Dermis microvascular lymphatic vessel endothelial cell (primary cell): ENCODE measurements around the gene IRX3. TPM values are rescaled to one million over a fixed set of nuclear protein-coding genes. Genes with fewer than 3 reads are reported as not detected.
A peak's percentile ranks its signal among the peaks of the same experiment; 100 is the strongest.

ENCODE experiments used
- DNase-seq, 2 donors: peaks; one replicate each; pipeline versions ENCODE4 v3.0.0 to v3.0.0-alpha.2; 2010; ENCODE audit warnings: low read depth in 2 of 2
- total RNA-seq: library from RNA; depleted of rRNA; stranded (reverse); fragments of >200 nt; gene quantifications from 2 replicates; pipeline ENCODE4 v1.2.1, GENCODE V29; 2014

IRX3 gene
- total RNA-seq, 1 donor from 2014 or later: 0.26 TPM

DNA sequence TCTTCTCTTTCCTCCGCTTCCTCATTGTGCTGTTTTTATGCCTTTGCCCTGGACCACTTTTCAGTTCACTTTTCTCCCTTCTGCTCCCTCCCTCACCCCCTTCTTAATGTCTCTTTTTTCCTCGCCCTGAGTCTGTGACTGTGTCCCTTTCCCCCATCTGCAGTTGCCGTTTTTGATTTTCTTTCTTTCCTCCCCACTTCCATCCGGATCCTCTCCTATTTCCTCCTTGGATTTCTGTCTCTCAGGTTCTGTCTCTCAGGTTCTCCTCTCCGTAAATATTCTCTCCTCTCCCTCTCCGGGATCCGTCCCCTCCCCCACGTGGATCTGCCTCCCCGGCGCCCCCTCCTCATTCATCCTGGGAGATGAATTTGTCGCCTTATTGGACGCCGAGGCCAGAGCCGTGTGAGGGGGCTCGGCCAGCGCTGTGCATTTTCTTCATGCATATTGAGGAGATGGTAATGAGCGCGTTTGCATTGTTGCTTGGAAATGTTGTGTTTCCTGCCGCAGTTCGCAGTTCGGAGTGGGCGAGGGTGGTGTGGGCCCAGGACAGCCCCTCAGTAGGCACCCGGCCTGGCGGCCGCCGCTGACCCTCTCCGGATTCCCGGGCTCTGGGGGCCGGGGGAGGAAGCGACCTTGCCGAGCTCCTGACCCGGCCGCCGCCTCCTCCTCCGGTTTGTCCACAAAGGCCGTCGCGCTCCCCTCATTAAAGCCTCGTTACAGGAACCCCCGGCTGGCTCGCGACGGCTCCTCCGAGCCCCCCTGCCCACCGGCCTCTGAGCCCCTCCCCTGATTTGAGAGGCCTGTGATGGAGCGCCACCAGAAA lies 4.5 kb upstream of the IRX3 start:
- DNase-seq: no peak

DNA sequence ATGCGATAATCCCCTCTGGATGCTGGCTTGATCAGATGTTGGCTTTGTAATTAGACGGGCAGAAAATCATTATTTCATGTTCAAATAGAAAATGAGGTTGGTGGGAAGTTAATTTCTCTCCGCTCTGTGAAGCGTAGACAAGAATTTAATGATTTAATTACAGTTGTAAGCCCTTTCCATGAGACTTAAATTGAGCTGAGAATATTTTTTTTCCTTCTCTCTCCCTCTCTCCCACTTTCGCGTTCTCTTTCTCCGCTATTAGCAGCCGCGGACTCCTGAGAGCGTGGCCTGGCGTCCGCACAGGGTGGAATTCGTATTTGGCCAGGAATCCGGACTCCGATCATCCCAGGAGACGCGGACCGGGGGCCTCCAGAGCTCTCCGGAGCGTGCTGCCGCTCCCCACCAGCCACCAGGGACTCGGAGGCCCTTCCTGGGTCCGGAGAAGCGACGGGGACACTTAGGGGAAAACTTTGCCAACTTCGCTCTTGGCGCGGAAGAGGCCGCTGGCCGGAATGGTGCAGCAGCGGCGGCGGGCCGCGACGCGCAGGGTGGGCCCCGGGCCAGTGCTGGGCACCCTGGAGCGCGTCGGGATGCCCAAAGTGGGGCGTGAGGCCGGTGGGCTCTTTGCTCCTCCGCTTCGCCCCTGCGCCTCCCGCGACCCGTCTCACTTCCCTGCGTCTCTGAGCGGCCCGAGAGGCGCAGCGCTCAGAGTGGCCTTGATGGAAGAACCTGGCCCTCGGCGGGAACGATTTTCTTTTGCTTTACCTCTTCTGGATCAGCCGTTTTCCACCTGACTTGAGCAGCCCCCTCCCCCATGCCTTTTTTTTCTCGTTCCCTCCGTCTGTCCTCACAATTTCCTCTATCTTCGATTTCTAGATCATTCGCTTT lies 3.6 kb upstream of the IRX3 start:
- DNase-seq: no peak

DNA sequence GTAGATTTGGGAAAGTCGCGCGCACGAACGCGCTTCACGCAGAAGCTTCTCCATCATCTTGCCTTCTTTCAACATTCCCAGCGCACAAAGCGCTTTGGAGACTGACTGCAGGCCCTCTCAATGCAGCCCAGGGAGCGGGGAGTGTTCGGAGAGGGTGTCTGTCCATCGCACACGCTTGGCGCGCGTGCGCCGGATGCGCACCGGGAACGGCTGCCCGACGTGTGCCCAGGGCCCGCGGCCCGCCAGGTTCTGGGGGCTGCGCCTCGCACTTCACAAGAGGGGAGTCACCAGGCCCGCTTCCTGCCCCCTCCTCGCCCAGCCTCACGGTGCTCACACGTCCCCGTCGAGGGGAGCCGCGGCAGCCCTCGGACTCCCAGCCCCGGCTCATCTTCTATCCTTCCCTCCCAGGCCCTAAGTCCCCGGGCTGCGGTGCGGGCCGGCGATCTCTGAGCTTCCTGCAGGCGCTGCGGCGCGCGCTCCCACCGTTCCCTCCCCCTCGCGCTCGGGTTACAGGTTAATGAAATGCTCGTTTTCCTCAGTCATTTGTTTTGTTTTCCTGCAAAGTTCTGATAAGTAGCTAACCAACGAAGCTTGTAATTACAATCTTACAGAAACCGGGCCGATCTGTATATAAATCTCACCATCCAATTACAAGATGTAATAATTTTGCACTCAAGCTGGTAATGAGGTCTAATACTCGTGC lies 2.8 kb upstream of the IRX3 start:
- DNase-seq: no peak

DNA sequence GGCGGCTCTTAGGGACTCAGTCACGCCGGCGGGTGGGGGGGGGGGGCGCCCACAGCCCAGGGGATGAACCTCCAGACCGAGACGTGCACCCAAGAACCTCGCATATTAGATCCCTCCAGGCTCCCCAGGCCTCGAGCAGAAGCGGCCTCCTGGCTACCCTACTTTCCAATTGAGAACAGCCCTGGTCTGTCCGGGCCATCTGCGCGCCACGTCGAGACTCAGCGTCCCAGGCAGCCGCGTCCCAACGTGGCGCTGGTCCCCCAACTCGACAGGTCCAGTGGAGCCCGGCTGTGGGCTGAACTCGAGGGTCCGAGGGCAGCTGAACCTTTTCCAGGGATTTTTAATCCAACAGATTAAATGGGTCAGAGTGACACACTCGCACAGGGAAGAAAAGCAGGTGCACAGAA lies 2.3 kb upstream of the IRX3 start:
- DNase-seq: no peak

DNA sequence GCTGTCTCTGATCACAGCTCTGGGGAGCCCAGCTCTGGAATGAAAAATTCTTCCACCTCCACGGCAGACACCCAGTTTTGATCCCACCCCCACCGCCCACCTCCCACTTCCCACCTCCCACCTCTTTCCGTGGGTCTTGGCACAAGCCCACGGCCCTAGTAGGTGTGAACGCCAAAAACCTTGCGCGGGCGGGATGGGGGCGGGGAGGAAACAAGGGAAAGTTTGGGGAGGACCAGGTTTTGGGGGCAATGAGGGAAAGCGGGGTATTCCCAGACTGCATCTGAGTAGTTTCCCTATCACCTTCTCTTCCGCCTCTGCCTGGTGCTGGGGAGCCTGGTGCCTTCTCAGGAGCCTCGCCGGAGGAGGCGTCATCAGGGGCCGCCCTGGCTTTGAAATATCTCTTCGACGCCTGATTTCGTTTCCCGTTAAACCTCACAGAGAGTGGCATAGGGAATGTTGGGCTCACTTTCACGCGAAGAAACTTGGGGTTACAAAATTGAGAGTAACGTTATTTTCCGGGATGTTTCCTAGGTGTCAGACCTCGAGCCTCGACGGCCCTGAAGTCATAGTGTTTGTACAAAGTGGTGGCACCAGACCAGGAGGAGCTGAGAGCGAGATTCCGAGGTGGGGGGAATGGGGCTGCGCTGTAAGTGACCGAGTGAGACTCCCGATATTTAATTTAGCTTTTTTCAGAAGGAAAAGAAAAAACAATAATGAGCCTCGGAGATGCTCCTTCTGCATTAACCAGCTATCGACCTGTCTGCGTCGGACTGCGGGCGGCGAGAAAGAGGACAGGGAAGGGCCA lies 1.6 kb upstream of the IRX3 start:
- DNase-seq: no peak

DNA sequence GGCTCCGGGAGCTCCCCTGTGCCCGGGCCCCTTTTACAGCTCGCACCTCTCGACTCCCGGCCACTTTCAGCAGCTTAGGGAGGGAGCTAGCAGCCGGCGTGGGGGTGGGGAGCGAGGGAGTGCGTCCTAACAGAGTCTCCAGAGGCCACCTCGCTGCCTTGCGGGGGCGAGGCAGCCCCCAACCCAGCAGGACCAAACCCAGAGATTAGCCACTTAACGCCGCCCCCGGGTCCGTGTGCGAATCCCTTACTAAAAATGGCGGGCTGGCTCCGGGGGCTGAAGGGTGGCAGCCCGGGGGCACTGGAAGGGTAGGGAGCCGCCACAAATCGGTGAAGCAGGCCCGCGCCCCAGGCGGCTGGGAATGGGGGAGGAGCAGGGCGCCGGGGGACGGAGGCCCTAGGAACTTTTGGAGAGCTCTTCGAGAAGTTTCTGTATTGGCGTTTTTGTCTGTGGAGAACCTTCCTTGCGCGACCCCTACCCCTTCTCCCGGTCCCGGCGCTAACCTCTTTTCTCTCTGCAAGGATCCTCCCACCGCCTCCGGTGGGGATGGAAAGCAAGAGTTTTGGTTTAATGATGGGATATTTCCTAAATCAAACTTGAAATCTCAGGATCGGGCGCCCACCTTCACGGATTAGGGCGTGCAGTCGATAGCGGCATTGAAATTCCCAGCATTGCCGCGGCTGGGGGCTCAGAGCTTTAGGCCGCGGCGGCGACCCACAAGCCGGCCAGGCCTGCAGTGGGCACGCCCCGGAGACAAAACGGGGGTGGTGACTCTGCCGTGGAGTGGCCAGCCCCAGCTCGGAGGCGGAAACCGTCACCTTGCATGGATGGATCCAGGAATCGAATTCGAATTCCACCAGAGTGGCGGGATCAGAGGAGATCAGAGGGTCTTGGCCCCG lies 793 bp upstream of the IRX3 start:
- no peak for DNase-seq

DNA sequence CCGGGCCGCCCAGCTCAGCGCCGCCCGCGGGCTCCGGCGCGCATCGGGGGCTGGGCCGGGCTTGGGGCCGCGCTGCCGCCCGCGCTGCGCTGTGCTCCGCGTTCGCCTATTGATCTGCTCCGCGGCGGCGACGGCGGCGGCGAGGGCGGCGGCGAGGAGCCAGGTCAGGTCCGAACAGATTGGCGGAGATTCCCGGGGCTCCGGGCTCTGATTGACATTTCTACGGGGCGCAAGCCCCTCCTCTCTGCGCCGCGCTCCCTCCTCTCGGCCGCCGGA lies 559 bp downstream of the IRX3 start:
- peak in 1 of 2 donors; percentile 58 for DNase-seq

DNA sequence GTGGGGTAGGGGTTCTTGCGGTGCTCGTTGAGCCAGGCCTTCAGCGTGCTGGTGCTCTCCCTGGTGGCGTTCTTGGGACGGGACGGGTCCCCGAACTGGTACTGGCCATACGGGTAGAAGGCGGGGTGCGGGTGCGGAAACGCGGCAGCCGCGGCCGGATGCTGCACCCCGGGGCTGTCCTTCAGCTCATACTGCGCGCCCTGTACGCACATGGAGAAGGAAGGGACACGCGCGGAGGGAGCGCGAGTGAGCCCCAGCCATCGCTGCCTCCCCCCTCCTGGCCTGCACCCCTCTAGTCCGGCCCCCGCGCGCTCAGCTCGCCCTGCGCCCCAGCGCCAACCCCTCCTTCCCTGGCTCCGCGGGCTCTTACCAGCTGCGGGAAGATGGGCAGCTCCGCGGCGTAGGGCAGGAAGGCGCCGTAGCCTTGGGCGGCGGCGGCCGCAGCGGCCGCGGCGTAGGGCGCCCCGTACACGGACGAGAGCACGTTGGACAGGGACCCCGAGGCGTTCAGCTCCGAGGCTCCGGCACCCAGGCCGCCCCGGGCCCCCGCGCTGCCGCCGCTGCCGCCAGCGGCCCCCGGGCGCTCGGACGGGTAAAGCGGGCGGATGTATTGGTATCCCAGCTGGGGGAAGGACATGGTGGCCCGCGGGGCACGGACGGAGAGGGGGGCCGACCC lies 1.0 kb downstream of the IRX3 start:
- no peak for DNase-seq

DNA sequence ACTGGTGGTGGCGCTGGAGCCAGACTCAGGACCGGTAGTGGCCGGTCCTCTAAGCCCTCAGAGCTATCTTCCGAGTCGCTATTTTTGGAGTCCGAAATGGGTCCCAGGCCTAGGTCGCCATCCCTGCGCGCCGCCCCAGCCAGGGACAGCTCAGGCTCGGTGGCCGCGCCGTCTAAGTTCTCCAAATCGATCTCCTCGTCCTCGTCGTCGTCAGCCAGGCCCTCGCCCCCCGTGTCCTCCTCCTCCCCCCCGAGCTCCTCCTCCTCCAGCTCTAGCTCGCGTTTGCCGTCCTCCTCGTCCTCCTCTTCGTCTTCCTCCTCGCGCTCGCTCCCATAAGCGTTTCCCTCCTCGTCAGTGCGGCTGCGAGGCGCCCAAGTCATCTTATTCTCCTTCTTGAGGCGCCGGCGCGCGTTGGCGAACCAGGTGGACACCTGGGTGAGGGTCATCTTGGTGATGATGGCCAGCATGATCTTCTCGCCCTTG lies 1.6 kb downstream of the IRX3 start:
- DNase-seq: no peak

DNA sequence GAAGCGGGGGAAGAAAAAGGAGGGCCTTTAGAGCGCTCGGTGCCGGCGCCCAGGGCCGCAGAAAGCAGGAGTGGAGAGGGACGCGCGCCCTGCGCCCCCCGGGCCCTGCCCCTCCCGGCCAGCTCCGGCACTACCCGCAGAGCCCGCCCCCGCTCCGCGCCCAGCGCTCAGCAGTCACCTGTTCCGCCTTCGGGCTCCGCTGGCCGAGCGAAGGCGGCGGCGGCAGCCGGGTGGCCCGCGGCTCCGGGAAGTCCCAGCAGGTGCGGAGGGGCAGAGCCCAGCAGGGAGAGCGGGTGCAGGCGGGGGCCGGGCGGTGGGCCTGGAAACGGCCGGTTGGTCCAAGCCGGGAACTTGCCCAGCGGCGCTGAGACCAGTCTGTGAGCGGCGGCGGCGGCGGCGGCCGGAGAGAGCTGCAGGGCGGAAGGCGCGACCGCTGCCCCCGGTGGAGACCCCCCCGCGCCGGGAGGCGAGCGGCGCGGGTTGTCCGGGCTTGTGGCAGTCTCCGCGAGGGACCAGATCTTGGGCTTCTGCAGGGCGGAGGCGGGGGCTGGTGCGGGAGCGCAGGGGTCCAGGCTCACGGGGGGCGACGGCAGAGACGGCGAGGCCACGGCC lies 2.2 kb downstream of the IRX3 start:
- DNase-seq: no peak

DNA sequence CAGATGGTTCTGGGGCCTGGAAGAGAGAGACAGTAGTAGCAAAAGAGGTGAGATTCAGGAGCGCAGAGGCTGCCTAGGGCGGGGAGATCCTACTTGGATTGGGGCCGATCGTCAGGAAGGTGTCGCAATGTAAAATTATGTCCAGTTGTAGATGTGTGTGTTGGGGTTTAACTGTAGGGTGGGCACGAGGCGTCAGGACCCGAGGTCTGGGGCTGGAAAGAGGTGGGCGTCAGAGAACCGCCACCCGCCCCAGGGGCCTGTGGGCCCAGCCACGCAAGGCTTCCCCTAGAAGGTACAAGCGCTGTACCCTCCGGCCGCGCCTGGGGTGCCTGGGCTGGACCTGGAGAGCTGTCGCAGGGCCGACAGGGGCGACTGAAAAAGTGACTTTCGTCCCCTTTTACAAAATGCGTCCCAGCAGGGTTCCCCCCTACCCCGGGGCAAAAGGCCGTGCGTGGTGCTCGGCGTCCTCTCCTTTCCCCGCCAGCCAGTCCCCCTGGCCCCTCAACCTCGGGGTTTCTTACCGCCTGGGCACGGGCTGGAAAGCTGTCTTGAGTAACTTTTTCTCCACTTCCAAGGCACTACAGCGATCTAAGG lies 2.8 kb downstream of the IRX3 start:
- no peak for DNase-seq

DNA sequence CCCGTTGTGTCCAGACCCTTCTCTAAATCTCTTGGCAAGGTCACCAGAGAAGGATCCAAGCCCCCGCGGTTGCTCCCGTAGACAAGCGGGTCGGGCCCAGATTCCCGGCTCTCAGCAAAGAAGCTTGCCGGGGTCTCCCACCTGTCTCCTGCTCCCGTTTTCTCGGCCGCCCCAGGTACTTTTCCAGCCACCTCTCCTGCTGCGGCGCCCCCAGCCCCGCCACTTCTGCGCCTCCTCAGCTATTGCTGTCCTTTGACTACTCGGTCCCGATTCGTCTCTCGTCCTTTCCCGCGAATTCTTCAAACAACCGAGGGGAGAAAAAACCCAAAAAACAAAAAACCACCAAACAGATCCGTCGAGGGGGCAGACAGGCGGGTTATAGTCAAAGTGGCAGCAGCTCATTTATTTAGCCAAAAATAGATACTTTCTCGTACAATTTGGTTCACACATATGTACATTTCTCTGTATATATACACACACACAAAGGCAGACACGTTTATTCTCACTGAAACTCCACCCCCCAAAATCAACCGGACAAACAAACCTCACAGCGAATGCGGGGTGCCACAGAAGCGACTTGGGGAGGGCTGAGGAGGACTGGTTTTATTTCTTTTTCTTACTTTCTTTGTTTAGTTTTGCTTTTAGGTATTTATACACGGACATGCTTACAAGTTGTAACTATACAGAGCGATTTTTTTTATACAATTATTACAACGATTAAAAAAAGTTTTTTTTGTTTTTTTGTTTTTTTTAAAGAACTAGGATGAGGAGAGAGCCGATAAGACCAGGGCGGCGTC lies 3.5 kb downstream of the IRX3 start:
- DNase-seq: no peak

DNA sequence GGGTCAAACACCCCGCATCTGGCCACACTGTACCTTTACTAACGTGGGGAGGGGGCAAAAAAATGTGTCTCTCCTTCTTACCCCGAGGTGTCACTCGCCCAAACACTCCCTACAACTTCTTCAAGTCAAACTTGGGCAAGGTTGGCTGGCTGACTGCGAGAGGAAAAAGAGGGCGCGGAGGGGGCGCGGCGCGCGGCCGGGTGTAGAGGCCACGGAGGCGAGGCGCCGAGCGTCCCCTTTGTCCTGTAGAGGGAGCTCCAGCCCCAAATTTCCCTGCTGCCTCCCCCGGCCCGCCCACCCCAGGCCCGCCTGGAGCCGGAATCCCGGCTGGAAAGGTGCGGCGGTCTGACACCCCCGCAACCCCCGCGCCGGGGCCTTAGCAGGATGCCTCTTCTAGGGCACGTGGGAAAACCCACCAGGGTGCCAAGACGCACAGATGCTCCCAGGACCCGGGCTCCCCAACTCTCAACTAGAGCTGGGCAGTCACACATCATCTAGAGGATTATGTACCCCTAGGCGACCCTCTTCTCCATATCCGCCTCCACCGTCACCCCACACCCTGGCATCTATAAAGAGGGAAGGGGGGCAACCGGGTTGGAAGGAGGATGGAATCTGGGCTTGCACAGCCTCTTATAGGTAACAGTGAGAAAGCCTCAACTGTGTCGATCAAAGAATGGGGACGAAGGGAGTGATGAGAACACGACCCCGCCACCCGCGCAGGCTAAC lies 4.2 kb downstream of the IRX3 start:
- peak in 1 of 2 donors; percentile 28 for DNase-seq

DNA sequence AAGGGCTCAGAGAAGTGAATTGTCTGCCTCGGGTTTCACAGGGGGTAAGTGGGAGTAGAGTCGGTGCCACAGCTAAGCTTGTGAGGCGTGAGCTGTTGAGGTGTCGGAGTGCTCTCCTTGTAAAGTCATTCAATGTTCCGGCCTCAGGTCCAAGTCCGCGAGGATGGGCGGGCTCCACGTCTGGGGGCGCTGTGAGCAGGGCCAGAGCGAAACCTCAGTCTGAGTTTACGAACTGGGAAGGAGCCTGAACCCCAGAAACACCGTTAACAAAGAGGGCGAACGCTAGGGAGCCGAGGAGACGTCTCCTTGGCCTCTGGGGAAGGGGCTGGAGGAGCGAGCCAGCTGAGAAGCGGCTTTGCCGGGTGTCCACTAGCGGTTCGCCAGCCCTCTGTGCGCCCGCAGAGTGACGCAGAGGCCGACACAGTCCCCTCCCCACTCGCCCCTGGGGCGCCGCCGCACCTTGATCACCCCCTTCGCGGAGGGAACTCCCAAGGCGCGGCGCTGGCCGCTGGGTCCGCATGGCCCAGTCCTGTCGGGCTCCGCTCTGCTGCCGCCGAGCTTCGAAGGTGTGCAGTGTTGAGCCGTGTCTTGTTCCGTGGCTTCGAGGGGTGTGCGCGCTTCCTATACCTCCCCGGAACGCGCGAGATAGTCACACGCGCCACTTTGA lies 4.9 kb downstream of the IRX3 start:
- no peak for DNase-seq

DNA sequence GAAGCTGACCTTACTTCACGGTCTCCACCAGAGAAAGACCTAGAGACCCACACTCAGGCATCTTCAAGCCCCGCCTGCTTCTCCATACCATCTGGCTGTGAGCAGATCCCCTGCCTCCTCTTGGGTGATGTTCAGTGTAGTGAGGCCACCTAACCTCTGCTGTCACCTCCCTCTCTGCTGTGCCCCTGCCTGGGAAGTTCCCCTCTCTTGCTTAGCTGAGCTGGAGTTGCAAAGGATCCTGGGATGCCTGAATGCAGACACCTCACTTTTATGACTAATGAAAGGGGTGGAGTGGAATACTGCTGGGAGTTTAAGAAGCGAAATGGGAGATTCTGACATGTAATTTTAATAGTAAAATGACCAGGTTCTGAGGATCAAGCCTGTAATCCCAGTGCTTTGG lies 5.8 kb downstream of the IRX3 start:
- DNase-seq: no peak

DNA sequence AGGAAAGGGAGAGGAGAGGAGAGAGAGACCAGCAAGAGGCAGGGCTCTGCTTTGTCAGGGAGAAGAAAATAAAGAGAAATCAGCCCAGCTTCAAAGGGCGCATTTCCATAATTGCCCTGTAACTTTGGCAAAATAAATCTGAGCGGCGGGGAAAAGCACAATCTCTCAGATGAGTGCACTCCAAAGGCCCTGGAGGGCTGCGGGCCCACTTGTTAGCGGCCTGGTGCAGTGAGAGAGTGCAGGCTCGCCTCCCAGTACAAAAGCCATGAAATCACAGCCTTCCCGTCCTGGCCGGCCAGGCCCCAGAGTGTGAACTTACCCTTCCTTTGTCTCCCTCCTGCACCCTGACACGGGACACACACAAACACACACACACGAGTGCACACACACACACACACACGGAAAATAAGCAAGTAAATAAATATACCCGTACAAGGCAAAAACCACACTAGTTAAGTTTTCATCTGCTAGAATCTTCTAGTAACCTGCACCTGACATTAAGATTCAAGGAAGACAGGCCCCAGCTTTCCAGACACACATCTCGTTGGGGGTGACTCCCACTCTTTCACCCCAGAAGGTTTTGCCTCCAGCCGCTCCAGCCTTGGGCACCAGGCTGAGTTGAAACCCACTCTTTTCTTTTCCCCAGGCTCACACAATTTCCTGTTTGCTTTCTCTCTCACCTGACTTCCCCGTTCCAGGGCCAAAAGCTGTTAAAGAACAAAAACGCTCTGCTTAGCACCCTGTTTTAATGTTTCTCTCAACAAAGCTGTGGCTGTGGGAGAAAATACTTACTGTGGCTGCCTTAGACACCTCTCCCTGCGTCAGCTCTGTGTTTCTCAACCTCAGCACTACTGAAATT lies 8.5 kb downstream of the IRX3 start:
- no peak for DNase-seq
